Middle frontal gyrus (tissue), 1 donor: ENCODE results near the gene SPON1.

Experiments used
- DNase-seq: peaks from one replicate; pipeline ENCODE4 v3.0.0-alpha.2; 2015; ENCODE audit warnings: low spot score; ENCODE audit errors: extremely low spot score

Gene SPON1

DNA sequence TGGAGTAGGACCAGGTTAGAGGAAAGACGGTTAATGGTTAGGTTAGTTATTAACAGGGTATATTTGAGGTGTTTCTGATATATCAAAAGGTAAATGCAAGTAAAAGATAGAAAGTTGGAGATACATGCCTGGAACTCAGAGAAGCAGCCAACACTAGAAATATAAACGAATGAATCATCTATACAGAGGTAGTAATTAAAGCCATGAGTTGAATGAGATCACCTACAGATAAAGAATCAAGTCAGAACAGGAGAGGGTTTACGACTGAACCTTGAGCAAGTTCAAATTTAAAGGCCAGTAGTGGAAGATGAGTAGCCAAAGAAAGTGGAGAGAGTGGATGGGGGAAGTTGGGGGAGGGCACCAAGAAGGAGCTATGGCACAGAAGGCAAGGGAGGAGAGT, 73.9 kb downstream of the SPON1 start:
- DNase-seq = no peak

DNA sequence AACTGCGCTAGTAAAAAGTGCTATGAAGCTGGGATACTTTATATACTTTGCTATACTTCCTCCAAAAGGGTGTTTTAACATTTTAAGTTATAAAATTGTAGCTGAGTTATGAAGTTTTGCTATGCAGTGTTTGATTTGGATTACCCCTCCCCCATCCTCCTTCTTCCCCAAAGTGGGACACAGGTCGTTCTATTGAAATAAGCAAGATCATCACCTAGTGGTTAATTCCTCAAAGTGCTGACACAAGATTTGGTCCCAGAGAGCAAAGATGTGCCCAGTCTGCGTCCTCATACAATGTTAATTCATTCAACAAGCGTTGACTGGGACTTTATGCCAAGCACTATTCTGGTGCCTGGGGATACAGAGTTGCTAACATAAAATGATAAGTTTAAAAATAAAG, 78.5 kb downstream of the SPON1 start:
- DNase-seq = no peak

DNA sequence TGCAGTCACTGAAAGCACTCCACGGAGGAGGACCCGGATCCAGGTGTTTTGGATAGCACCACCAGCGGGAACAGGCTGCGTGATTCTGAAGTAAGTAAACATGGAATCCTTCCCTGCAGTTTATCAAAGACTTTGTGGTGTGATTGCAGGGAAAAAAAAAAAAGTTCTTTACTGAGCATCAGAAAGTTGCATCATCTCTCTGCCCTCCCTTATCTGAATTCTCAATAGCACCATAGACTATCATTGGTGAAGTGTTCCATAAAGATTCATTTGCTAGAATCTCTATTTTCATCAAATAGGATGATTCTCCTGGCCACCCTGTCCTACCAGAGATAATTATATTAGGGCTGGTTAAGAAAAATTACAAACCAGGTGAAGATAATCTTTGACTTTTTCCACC, 79.0 kb downstream of the SPON1 start:
- no peak for DNase-seq

DNA sequence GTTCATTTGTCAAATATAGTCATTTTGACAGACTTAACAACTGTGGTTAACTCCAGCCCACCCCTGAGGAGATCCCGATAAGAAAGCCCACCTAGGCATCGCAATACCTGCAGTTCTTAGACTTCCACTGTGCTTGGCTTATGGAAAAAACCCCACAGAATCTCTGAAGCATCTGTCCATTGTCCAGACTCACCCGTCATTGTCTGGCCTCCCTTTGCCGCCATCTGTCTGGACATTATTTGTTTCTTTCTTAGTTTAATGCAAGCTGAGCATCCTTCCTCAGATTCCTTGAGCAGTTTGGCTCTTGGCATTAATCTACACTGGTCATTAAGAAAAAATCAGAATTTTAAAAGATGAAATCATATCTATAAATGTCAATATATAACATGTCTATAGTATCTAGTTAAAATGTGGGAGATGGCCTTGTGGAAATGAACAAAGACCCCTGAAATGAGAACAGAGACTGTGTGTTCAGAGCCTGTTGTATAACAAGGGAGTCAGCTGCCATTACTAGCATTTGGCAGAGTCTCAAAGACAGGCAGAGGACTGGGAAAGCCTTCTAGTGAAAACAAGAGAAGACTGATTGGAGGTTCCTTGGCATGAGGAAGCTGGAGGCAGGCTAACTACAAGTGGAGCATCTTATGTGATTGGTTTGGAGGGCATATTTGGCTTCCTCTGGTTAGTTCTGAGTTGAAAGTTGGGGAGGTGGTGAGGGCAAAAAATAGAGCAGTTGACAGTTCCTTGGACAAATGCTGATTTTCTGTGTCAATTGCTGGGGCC, 80.4 kb downstream of the SPON1 start:
- DNase-seq = peak; percentile 8

DNA sequence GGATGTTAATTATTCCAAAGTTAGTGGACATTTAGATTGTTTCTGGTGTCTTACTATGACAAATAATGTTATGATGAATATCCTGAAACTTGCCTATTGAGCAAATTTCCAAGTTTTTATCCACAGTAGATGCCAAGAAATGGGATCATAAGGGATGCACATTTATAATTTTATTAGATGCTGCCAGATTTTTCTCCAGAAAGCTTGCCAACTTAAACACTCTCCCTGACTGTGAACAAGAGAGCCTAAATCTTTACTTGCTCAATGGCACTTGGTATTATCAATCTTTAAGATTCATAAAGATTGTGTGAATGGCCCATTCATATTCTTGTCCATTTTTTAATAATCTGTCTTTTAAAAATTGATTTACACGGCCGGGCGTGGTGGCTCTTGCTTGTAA, 82.4 kb downstream of the SPON1 start:
- no peak for DNase-seq

DNA sequence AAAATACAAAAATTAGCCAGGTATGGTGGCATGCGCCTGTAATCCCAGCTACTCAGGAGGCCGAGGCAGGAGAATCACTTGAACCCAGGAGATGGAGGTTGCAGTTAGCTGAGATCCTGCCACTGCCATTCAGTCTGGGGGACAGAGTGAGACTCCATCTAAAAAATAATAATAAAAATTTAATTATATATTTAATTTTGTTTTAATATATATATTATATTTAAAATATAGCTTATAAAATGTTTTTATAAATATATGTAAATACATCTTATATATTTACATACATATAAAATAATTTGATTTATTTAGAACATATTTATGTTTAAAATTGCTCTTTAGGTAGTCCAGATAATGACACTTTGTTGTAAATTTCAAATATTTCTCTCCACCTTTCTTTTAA, 82.9 kb downstream of the SPON1 start:
- DNase-seq = no peak

DNA sequence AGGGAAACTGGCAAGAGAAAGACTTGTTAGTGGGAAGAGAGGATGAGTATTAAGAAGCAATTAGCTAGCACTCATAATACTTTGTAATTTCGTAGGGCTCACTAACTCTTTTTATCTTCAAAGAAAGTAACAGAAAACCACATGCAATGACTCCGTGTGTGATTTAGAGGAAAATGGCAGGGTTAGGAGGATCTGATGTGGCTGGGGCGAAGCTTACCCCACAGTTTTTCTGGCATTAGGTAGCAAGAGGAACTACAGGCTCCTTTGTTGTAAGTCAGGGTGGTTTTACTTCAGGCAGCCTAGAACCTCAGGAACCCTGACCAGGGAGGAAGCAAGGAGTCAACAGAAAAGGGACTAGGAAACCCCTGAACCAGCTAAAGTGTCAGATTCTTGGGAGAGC, 89.7 kb downstream of the SPON1 start:
- no peak for DNase-seq

DNA sequence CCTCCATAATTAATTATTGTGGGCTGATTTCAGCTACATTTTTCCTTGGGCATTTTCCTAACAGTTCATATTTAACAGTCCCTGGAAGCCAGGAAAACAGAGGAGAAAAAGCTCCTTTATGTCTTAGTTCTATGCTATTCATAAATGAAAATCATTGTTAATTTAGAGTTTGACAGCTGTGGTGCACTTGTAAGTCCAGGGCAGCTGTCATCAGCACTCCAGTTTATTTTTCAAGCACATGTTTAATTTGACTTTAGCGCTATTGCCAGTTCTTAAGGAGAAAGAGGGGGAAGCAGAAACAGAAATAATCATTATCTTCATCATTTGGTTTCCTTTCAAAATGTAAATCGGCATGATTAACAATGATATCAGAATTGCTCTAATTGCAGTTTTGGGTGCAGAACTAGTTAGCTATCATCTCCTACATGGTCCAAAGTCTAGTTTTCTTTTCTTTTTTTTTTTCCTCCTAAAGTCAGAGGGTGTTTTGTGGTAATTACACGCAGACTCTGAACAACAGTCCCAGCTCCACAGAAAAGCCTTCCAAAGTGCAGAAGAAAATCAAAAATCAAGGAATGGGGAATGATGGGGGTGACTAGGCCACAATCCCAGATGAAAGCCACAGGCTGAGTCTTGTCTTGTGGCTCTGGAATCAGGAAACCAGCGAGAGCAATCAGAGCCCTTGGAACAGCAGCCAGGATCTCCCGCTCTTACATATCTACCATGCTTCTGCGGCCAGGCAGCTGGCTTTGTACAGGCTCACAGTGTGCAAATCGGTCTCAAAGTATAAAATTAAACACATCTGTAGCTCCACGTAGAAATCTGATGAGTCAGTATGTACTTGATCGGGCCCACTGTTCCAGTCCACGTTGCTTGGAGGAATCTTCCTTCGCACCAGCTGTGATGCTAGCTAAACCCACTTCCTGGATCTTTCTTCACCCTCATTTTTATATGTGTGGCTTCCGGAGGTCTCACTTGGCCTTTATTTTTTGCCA, 91.9 kb downstream of the SPON1 start:
- DNase-seq = no peak

DNA sequence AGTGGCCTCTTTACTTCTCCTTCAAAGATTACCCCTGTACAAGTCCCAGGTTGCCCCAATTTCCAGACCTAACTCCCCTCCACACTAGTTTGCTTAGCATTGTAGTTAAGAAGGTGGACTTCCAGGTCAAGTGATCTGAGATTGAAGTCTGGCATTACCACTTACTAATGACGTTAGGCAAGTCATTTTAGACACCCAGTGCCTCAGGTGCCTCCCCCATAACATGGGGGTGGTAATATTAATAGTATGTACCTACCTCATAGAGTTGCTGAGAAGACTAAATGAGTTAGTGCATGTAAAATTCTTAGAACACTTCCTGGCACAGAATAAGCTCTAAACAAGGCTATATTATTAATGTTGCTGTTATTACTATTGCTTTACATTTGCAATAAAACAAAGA, 93.4 kb downstream of the SPON1 start:
- DNase-seq = no peak

DNA sequence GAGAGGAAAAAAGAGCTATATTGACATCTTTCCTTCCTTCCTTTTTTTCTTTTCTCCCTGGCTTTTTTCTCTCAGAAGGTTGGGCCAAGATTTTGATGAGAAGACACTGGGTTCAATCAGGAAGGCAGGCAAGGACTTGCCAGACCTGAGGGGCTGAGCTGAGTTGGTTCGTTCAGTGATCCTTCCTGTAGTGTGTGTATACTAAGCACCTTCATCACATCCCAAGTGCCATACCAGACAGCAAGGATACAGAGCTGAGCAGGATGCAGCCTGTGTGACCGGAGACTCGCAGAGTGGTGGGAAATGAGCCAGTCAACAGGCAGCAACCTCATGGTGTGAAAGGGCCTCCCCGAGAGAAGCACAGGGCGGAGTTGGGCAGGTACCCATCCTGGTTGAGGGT, 95.5 kb downstream of the SPON1 start:
- no peak for DNase-seq

DNA sequence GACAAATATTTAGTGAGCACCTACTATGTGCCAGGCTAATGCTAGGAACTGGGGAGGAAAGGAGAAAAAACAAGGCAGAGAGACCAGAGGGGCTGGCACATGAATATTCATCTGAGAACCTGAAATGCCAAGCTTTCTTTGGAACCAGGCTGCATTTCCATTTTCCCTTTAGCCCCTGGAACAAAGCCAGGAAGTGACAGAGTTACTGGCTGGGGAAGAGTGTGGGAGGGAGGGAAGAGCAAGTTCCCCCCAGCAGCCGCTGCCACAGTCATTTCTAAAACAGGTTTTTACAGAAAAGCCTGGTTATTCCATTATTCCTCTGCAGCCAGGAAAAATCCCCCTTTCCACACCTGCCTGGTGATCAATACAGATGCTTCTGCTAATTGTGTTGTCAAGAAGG, 97.0 kb downstream of the SPON1 start:
- peak; percentile 37 for DNase-seq

DNA sequence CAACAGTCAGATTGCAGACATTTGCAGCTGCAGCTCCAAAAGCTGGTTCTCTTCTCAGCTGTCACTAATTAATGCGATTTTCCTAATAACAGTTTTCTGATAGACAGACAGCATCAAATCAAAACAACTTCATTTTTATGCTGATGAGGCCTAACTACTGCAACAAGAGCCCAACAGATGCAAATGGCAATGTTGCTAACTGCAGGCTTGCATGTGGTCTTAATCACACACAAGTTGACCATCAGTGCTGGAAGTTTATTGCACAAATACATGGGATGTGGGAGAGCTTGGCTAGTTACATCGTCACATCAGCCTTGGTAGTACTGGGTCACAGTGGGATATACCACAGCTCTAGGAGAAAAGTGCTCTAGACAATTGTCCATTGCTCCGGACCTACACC, 99.2 kb downstream of the SPON1 start:
- no peak for DNase-seq

DNA sequence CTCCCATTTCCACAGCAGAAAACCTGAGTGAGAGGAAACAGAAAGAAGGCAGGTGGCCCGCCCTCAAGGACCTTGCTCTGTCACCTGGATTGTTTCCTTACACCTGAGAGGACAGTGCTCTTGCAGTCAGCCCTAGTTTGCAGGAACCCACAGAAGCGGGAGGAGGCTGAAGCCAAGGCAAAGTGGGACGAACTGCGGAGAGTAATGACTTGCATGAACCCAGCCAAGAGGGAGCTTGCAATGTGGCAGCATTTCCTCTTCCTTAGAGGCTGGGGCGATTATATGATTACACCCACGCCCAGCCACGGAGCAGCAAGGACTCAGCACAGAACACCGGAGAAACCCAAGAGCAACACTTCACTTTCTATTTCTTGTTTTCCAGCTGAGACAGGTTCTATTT, 102.6 kb downstream of the SPON1 start:
- DNase-seq = no peak

DNA sequence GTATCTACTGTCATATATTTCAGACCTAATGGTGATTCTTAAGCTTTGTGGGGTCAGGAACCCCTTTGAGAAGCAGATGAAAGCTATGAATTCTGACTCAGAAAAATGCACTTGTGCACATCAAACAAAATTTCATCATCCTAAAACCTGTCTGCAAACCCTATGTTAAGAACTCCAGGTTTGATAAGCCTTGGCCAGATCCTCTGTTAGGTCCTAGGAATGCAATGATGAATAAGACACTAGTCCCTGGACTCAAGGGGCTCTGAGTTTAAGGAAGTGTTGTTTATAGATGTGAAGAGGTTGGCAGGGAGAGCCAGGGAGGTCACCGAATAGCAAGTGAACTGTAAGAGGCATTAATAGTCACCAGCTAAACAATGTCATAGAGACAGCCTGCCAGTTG, 103.2 kb downstream of the SPON1 start:
- no peak for DNase-seq

DNA sequence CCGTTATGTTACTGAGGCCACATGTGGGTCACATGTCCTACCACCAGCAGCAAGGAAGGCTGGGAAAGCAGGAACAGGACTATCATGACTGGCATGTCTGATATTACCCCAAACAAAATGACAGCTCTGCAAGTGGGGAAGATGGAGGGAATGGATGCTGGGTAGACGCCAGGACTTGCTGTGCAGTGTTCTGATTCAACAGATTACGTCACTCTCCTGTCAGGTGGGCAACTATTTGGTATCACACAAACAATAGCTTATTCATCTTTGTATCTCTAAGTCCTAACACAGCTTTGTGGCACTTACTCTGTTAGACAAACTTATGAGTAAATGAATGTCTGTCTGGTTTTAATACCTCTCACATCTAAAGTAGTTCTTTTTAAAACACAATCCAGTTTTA, 105.2 kb downstream of the SPON1 start:
- no peak for DNase-seq

DNA sequence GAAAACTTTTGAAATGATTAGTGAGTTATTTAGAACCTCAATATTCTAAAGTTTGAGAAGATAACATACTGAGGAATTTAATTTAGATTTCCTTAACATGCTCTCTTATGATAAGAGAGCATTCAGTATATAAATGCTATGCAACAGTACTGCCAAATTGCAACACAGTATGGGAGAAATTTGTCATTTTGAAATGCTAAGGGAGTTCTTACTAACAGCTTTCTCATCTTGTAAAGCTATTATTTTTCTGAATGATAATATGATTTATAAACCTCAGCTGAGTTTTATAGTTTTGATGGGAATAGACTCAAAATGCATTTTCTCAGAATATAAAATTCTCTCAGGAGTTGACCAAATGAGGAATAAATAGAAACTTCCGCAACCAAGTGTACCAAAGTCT, 108.4 kb downstream of the SPON1 start:
- no peak for DNase-seq

DNA sequence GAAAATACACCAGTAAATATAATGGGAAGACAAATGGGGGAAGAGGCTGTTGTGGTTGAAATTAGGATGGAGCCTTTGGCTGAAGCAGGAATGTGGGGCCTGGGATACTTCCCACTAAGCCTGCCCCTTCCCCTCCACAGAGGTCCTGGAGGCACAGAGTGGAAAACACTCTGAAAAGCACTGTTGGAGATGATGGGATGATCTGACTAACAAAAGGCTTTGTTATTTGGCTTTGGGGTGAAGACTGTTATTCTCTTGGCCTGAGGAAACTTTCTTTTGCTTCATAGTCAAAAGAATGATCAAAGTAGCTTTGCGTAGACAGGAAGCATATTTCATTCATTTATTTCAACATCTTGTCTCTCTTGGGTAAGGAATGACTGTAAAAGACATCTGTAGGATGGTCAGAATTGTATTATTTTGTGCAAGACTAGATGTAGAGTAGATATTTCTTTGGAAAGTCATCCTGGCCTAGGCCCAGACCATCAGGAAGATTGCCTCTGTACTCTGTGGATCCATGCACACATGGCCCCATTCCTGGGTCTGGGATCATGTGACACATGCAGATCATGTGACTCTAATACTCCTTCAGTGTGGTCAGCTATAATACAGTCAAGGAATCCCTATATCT, 111.4 kb downstream of the SPON1 start:
- DNase-seq = no peak

DNA sequence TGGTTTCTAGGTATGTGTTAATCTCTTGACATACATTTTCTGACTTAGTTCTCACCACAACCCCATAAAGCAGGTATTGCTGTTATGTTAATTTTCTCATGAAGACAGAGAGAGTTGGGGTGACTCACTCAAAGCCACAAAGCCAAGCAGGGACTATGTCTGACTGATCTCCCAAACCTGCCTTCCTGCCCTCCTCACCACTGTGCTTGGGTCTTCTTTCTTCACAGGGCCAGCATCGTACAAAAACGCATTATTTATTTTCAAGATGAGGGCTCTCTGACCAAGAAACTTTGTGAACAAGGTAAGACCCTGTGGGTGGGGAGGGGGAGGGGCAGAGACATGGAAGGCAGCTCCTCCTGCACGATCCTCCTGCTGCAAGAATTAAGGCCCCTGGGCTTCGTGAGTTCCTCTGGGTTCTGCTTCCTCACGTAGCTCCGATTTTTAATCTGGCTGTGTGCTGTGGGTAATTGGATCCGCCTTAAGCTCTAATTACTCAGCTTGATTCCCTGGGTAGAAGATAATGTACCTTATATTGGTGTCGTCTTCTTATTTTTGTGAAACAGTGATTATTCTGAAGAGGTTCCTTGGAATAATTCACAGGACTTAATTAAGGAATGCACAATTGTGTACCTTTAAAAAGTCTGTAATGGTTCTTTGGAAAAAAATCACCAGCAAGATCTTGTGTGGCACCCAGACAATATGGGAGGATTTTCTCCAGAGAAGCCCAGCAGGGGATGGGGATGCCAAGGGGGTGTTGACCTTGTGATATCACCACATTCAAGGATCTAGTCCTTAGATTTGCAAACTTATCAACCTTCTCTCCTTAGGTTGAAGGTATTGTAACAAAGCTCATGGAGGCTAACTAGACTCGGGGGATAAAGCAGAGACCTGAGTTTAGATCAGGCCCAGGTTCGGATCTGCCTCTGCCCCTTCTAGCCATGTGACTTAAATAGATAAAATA, 112.9 kb downstream of the SPON1 start:
- DNase-seq = no peak

DNA sequence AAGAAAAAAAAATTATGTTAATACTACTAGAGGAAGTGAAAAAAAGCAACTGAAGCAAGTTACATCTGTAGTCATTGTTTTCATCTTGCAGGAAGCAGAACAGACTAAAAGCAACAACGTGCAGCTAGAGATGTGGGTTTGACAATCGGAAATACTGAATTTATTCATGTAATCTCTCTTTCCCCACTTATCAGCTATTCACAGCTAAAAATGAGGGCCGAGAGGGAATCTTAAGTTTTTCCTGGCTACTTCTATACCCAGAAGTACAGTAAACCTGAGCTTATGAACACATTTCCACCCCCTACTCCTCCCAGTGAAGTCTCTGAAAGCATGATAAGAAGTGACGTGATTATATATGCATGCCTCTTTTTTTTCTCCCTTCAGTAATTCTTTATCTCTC, 116.5 kb downstream of the SPON1 start:
- DNase-seq = no peak

DNA sequence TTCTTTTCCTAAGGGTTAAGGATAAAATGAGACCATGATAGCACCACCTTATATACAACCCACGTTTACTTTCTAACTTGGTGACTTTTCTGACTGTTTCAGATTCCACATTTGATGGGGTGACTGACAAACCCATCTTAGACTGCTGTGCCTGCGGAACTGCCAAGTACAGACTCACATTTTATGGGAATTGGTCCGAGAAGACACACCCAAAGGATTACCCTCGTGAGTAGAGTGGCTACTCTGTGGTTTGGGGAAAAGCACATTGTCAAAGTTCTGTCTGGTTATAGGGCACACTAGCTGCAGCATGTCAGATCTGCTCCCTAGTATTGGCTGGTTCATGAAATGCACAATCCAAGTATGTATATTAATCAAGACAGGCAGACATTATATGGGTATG, 117.3 kb downstream of the SPON1 start:
- DNase-seq = no peak
